OCI-LY3 (cell line): Measurements from ENCODE around the gene GULP1.
"Not testable (repeated sequence)": the region's sequence is repeated elsewhere in the genome, so short reads cannot be mapped to it uniquely, and the experiment has no call there.

Experiments used
- H2AFZ ChIP-seq: fragments of 200-600, 300-600 bp; shearing (Covaris generic); 2 replicates; pipeline ENCODE4 v1.6.0; 2014; ENCODE audit warnings: antibody characterized with exemption, low read depth, low read length
- H3K27ac ChIP-seq: fragments of 200-600, 300-600 bp; sonication (generic); 2 replicates; pipeline ENCODE4 v1.5.1; 2014; ENCODE audit warnings: mild to moderate bottlenecking, low read length, moderate library complexity, mixed read lengths
- H3K27me3 ChIP-seq: fragments of 200-600, 300-600 bp; sonication (generic); 2 replicates; pipeline ENCODE4 v1.6.1; 2014; ENCODE audit warnings: low read depth, low read length, mixed read lengths
- H3K36me3 ChIP-seq: fragments of 200-600, 300-600 bp; sonication (generic); replicated peaks from 2 replicates; pipeline ENCODE3; 2014; ENCODE audit warnings: low read depth, low read length, mixed read lengths
- H3K4me1 ChIP-seq: fragments of 300-600, 200-600 bp; sonication (generic); 2 replicates; pipeline ENCODE4 v1.6.1; 2014; ENCODE audit warnings: low read length, mixed read lengths
- H3K4me2 ChIP-seq: fragments of 200-600, 300-600 bp; sonication (generic); 2 replicates; pipeline ENCODE4 v1.6.1; 2014; ENCODE audit warnings: low read length, mixed read lengths
- H3K4me3 ChIP-seq: fragments of 300-600, 200-600 bp; sonication (generic); 2 replicates; pipeline ENCODE4 v1.5.1; 2014; ENCODE audit warnings: antibody characterized with exemption, mild to moderate bottlenecking, low read length, moderate library complexity
- H3K79me2 ChIP-seq: fragments of 300-600, 200-600 bp; shearing (Covaris generic); 2 replicates; pipeline ENCODE4 v1.6.1; 2014; ENCODE audit warnings: mild to moderate bottlenecking, low read length, mixed read lengths
- H3K9ac ChIP-seq: fragments of 300-600, 200-600 bp; shearing (Covaris generic); 2 replicates; pipeline ENCODE4 v1.6.0; 2014; ENCODE audit warnings: mild to moderate bottlenecking, low read length, moderate library complexity
- H3K9me3 ChIP-seq: fragments of 200-600, 300-600 bp; shearing (Covaris generic); 2 replicates; pipeline ENCODE4 v1.6.1; 2014; ENCODE audit warnings: low read length, mixed read lengths; ENCODE audit not compliant: insufficient read depth
- H4K20me1 ChIP-seq: fragments of 200-600, 300-600 bp; sonication (generic); 2 replicates; pipeline ENCODE4 v1.6.1; 2016; ENCODE audit warnings: low read length, mixed read lengths; ENCODE audit not compliant: insufficient read depth
- EZH2phosphoT487 ChIP-seq: fragments of 200-600 bp; shearing (Covaris generic); IDR thresholded peaks from 2 replicates; pipeline ENCODE4 v1.6.1; 2018; ENCODE audit warnings: antibody characterized with exemption, mixed run types, low read depth
- TF ChIP-seq, protein P1 (sequence below): fragments of 200-600, 300-600 bp; sonication (generic); IDR thresholded peaks from 2 replicates; pipeline ENCODE4 v1.5.1; 2014; ENCODE audit warnings: antibody characterized with exemption, low read length, low read depth

GULP1 gene

DNA sequence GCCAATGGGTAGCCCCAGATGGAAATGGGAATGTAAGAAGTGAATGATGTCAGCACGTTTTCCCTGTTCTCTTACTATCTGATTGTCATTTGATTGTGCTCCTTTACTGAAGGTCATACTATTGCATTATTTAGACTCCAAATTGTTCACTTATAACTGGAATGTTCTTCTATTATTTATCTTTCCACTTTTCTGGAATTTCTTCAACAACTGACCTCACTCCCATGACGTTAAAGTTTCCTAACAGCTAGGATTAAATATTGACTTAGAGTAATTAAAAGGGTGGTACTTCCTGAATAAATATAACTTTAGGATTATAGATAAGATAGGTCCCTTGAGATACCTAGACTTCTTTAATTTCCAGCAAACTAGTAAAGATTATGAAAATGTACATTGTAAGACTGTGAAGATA is 10.9 kb upstream of the GULP1 start:
- Histone ChIP-seq H3K4me1 (no peaks in the 10 kb centered on the region), H3K27ac (no peak overlapping the region), H3K4me2 (no peak overlapping the region), H4K20me1 (no peaks in the 10 kb centered on the region), H3K36me3 (no peaks in the 10 kb centered on the region), H3K9me3 (no peaks in the 10 kb centered on the region; the same call in 1 of the 2 replicates), H3K27me3 (no peaks in the 10 kb centered on the region), H3K79me2 (no peaks in the 10 kb centered on the region), H3K9ac (no peak overlapping the region), H2AFZ (no peak overlapping the region), H3K4me3 (no peak overlapping the region)
- TF ChIP-seq, protein P1, sequence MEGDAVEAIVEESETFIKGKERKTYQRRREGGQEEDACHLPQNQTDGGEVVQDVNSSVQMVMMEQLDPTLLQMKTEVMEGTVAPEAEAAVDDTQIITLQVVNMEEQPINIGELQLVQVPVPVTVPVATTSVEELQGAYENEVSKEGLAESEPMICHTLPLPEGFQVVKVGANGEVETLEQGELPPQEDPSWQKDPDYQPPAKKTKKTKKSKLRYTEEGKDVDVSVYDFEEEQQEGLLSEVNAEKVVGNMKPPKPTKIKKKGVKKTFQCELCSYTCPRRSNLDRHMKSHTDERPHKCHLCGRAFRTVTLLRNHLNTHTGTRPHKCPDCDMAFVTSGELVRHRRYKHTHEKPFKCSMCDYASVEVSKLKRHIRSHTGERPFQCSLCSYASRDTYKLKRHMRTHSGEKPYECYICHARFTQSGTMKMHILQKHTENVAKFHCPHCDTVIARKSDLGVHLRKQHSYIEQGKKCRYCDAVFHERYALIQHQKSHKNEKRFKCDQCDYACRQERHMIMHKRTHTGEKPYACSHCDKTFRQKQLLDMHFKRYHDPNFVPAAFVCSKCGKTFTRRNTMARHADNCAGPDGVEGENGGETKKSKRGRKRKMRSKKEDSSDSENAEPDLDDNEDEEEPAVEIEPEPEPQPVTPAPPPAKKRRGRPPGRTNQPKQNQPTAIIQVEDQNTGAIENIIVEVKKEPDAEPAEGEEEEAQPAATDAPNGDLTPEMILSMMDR, result no peak
- no peak for TF ChIP-seq EZH2phosphoT487

DNA sequence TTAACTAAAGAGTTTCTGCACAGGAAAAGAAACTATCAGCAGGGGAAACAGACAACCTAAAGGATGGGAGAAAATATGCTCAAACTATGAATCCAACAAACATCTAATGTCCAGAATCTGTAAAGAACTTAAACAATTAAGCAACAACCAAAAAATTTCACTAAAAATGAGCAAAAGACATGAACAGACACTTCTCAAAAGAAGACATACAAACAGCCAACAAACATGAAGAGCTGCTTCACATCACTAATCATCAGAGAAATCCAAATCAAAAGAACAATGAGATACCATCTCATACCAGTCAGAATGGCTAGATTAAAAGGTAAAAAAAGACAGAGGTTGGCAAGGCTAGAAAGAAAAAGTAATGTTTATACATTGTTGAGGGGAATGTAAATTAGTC is 8.8 kb upstream of the GULP1 start:
- Histone ChIP-seq H3K9me3 (no peaks in the 10 kb centered on the region; the same call in 1 of the 2 replicates), H2AFZ (no peak overlapping the region), H3K36me3 (no peaks in the 10 kb centered on the region), H3K4me2 (no peak overlapping the region), H3K27me3 (no peaks in the 10 kb centered on the region), H3K79me2 (no peaks in the 10 kb centered on the region), H3K4me1 (no peaks in the 10 kb centered on the region), H4K20me1 (no peaks in the 10 kb centered on the region), H3K4me3 (no peak overlapping the region), H3K9ac (no peak overlapping the region), H3K27ac (no peak overlapping the region)
- TF ChIP-seq, protein P1, result no peak
- no peak for TF ChIP-seq EZH2phosphoT487

DNA sequence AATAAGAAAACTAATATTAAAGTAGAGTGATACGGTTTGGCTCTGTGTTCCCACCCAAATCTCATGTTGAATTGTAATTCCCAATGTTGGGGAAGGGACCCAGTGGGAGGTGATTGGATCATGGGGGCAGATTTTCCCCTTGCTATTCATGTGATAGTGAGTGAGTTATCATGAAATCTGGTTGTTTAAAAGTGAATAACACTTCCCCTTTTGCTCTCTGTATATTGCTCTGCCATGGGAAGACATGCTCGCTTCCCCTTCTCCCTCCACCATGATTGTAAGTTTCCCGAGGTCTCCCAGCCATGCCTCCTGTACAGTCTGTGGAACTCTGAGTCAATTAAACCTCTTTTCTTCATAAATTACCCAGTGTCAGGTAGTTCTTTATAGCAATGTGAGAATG is 7.4 kb upstream of the GULP1 start:
- H2AFZ ChIP-seq, H3K36me3 ChIP-seq, H3K9me3 ChIP-seq, H3K27me3 ChIP-seq, H3K4me1 ChIP-seq, H4K20me1 ChIP-seq, H3K4me3 ChIP-seq, H3K9ac ChIP-seq, H3K79me2 ChIP-seq, H3K4me2 ChIP-seq, H3K27ac ChIP-seq: not testable (repeated sequence)

DNA sequence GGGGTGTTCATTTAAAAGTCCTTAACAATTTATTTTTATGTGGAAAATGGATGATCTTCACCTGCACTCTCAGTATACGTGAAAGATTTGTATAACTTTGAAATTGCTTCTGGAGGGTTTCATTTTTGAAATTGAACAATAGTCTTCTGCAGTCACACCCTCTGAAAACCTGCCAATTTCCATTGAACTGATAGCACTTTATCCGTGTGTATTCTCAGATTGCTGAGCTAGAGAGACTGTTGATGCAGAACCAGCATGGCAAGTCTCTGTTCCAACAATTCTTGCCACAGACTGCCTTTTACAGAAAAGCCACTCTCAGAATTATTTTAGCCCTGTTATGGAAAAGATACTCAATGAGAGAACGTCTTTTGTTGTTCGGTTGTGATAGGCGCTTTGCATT is 6.6 kb upstream of the GULP1 start:
- no peak overlapping the region for H3K4me3 ChIP-seq
- H3K4me2 ChIP-seq, result no peak overlapping the region

More for the DNA sequence above, 6.6 kb upstream of the GULP1 start:
- H3K79me2 ChIP-seq, result no peaks in the 10 kb centered on the region
- no peak overlapping the region for H2AFZ ChIP-seq
- no peak overlapping the region for H3K9ac ChIP-seq
- no peak for TF ChIP-seq EZH2phosphoT487
- TF ChIP-seq, protein P1, result no peak
- H3K9me3 ChIP-seq, result no peaks in the 10 kb centered on the region; the same call in 1 of the 2 replicates
- H3K36me3 ChIP-seq, result no peaks in the 10 kb centered on the region
- no peaks in the 10 kb centered on the region for H3K4me1 ChIP-seq
- H3K27me3 ChIP-seq, result no peaks in the 10 kb centered on the region
- no peaks in the 10 kb centered on the region for H4K20me1 ChIP-seq
- no peak overlapping the region for H3K27ac ChIP-seq
